GM12878 (cell line): ENCODE results near the gene SIK3. TPM values are rescaled to one million over a fixed set of nuclear protein-coding genes. Genes with fewer than 3 reads are reported as not detected.

Source experiments
- ATAC-seq: fragments of 200-7000 bp; cut with Tn5 transposase; 3 replicates; pipeline ENCODE4 v1.9.1; 2020; ENCODE audit warnings: mild to moderate bottlenecking, moderate library complexity
- BruUV-seq: library from RNA; stranded (reverse); fragments of 400-500 nt; replicated peaks from 2 replicates; lab custom pipeline; 2021; lab: Mats Ljungman, UMichigan
- CTCF ChIA-PET: fragments of 300-600 bp; sonication (Branson Sonifier 250); formaldehyde crosslinking; extraction: SDS; loops from one replicate; lab custom pipeline; 2021; ENCODE audit warnings: inconsistent platforms; lab: Yijun Ruan, JAX
- POLR2A ChIA-PET: fragments of 350-600 bp; formaldehyde crosslinking; extraction: SDS; loops from one replicate; lab custom pipeline; 2021; ENCODE audit warnings: inconsistent platforms; lab: Charles Lee
- RAD21 ChIA-PET: fragments of 300-600 bp; sonication (Branson Sonifier 250); formaldehyde crosslinking; loops from one replicate; lab custom pipeline; 2023; ENCODE audit warnings: antibody characterized with exemption; ENCODE audit not compliant: unreplicated experiment; lab: Charles Lee
- SMC1A ChIA-PET: fragments of 300-600 bp; sonication (Branson Sonifier 250); formaldehyde crosslinking; loops from one replicate; lab custom pipeline; 2023; ENCODE audit not compliant: unreplicated experiment, uncharacterized antibody; lab: Charles Lee
- DNase-seq: peaks from one replicate; pipeline ENCODE4 v3.0.0-alpha.2; 2011; ENCODE audit warnings: low read depth, low spot score
- FAIRE-seq: peaks from 3 replicates; lab custom pipeline; 2011; peaks lifted over from hg19 to GRCh38; lab: Jason Lieb, UNC
- H2AFZ ChIP-seq: 2 replicates; pipeline ENCODE4 v1.6.0; 2011; ENCODE audit warnings: low read depth, low read length, control low read depth; ENCODE audit not compliant: control insufficient read depth
- H3K27ac ChIP-seq: 2 replicates; pipeline ENCODE4 v1.5.1; 2011; ENCODE audit warnings: control low read depth; ENCODE audit not compliant: control insufficient read depth, insufficient read depth
- H3K27me3 ChIP-seq, 2 experiments: replicated peaks in 1 of 2; 2 replicates each; pipeline versions ENCODE4 v1.6.0 to v1.6.1; 2011; ENCODE audit warnings: low read length in 1 of 2; ENCODE audit not compliant: control insufficient read depth in 2 of 2, insufficient read depth in 2 of 2
- H3K36me3 ChIP-seq, 2 experiments: 2 replicates each; pipeline ENCODE4 v1.5.1; 2011; ENCODE audit warnings: low read length in 1 of 2; ENCODE audit not compliant: control insufficient read depth in 2 of 2, insufficient read depth in 2 of 2
- H3K4me1 ChIP-seq: 2 replicates; pipeline ENCODE4 v1.6.1; 2011; ENCODE audit warnings: mild to moderate bottlenecking, low read length, moderate library complexity, mixed read lengths; ENCODE audit not compliant: control insufficient read depth, insufficient read depth
- H3K4me2 ChIP-seq: 2 replicates; pipeline ENCODE4 v1.6.0; 2011; ENCODE audit warnings: control low read depth; ENCODE audit not compliant: control insufficient read depth, insufficient read depth
- H3K4me3 ChIP-seq: fragments of 200-600 bp; sonication (generic); 2 replicates; pipeline ENCODE4 v1.5.1; 2016
- H3K79me2 ChIP-seq: 2 replicates; pipeline ENCODE4 v1.6.0; 2011; ENCODE audit warnings: low read length; ENCODE audit not compliant: control insufficient read depth, insufficient read depth
- H3K9ac ChIP-seq: 2 replicates; pipeline ENCODE4 v1.8.0; 2011; ENCODE audit warnings: low read length, control low read depth, mixed read lengths; ENCODE audit not compliant: control insufficient read depth, insufficient read depth
- H3K9me3 ChIP-seq: replicated peaks from 3 replicates; pipeline ENCODE4 v1.5.1; 2011; ENCODE audit warnings: mild to moderate bottlenecking, low read length; ENCODE audit not compliant: control insufficient read depth, insufficient read depth
- H4K20me1 ChIP-seq: 2 replicates; pipeline ENCODE4 v1.6.0; 2011; ENCODE audit not compliant: control insufficient read depth, insufficient read depth
- ASH2L ChIP-seq: fragments of 300-600, 200-600 bp; sonication (generic); IDR thresholded peaks from 2 replicates; pipeline ENCODE4 v1.6.1; 2017; ENCODE audit warnings: low read depth, mild to moderate bottlenecking, borderline replicate concordance
- ATF7 ChIP-seq: fragments of 450-650 bp; IDR thresholded peaks from 2 replicates; pipeline ENCODE4 v1.6.1; 2016; ENCODE audit warnings: low read depth, mild to moderate bottlenecking
- CHD4 ChIP-seq: fragments of 200-600 bp; sonication (generic); IDR thresholded peaks from 2 replicates; pipeline ENCODE4 v1.6.1; 2016; ENCODE audit warnings: mild to moderate bottlenecking
- GATAD2B ChIP-seq: fragments of 450-650 bp; conservative IDR thresholded peaks from 2 replicates; pipeline ENCODE4 v1.6.1; 2017; ENCODE audit warnings: low read depth, mild to moderate bottlenecking, moderate library complexity
- MTA2 ChIP-seq: fragments of 450-650 bp; IDR thresholded peaks from 2 replicates; pipeline ENCODE4 v1.6.1; 2016; ENCODE audit warnings: low read depth, mild to moderate bottlenecking, moderate library complexity
- NR2C2 ChIP-seq: IDR thresholded peaks from 2 replicates; pipeline ENCODE4 v1.6.1; 2011; ENCODE audit warnings: borderline replicate concordance, low read depth; ENCODE audit not compliant: control insufficient read depth, insufficient read length
- NRF1 ChIP-seq: conservative IDR thresholded peaks from 2 replicates; pipeline ENCODE4 v1.6.1; 2011; ENCODE audit warnings: mild to moderate bottlenecking, low read depth, low read length, improper control_type of control experiment
- PAX5 ChIP-seq: IDR thresholded peaks from 2 replicates; pipeline ENCODE4 v1.6.1; 2011; ENCODE audit warnings: low read depth, low read length, borderline replicate concordance
- RFX5 ChIP-seq: IDR thresholded peaks from 2 replicates; pipeline ENCODE4 v1.6.1; 2011; ENCODE audit warnings: low read depth, low read length, improper control_type of control experiment
- RUNX3 ChIP-seq: IDR thresholded peaks from 2 replicates; pipeline ENCODE4 v1.6.1; 2012; ENCODE audit warnings: low read length, inconsistent platforms
- SMAD1 ChIP-seq: fragments of 450-650 bp; IDR thresholded peaks from 2 replicates; pipeline ENCODE4 v1.6.1; 2018; ENCODE audit warnings: mild to moderate bottlenecking, low read depth; ENCODE audit not compliant: partially characterized antibody
- SMARCA5 ChIP-seq: fragments of 450-650 bp; IDR thresholded peaks from 2 replicates; pipeline ENCODE4 v1.6.1; 2017; ENCODE audit warnings: mild to moderate bottlenecking
- SREBF2 ChIP-seq: IDR thresholded peaks from 2 replicates; pipeline ENCODE4 v1.6.1; 2012; ENCODE audit warnings: mild to moderate bottlenecking, low read length
- ZNF207 ChIP-seq: fragments of 450-650 bp; IDR thresholded peaks from 2 replicates; pipeline ENCODE4 v1.6.1; 2014; ENCODE audit warnings: antibody characterized with exemption, mild to moderate bottlenecking, borderline replicate concordance
- WGBS: methylation state at CpG from one replicate; pipeline ENCODE4 v1.1.6; 2016; ENCODE audit warnings: low lambda C conversion rate; ENCODE audit not compliant: insufficient replicate concordance, insufficient coverage; ENCODE audit errors: missing lambda C conversion rate; 5-methylcytosine and 5-hydroxymethylcytosine counted together
- in situ Hi-C: fragments of 300-500 bp; cut with MboI; formaldehyde crosslinking; loops from 9 replicates; pipeline ENCODE4 v1.14.3; 2018; ENCODE audit warnings: mixed read lengths
- intact Hi-C: fragments of 100-400 bp; cut with micrococcal nuclease; formaldehyde crosslinking; loops from one replicate; pipeline ENCODE4 v1.14.2; 2022; ENCODE audit not compliant: unreplicated experiment
- polyA plus RNA-seq, 11 experiments: library from polyadenylated mRNA; depleted of rRNA in 4 of 11; unstranded in 6 of 11; stranded (reverse) in 5 of 11; fragments of >200 nt; fragmentation: Nextera tagmentation in 4 of 11; fragmentation: Illumina TruSeq in 1 of 11; extraction: Ambion mirVana in 4 of 11; extraction: Trizol in 1 of 11; gene quantifications; 1 replicate in 1 of 11; 2 replicates in 10 of 11; pipeline versions ENCODE4 v1.2.1 to v1.2.3, GENCODE V29; 2011 to 2016; ENCODE audit warnings: inconsistent platforms in 2 of 11, missing spikeins in 2 of 11, low read depth in 1 of 11
- total RNA-seq, 4 experiments: library from RNA; depleted of rRNA in 3 of 4; stranded (reverse); fragments of >200 nt in 3 of 4; fragmentation: Illumina TruSeq in 1 of 4; extraction: Trizol in 1 of 4; gene quantifications; 2 replicates each; pipeline versions ENCODE4 v1.2.1 to v1.2.3, GENCODE V29; 2013 to 2021
- TF ChIP-seq, protein P1 (sequence below): fragments of 450-650 bp; IDR thresholded peaks from 2 replicates; pipeline ENCODE4 v1.6.1; 2017; ENCODE audit warnings: mild to moderate bottlenecking, moderate library complexity
- TF ChIP-seq, protein P2 (sequence below): fragments of 450-650 bp; IDR thresholded peaks from 2 replicates; pipeline ENCODE4 v1.6.1; 2014; ENCODE audit warnings: mild to moderate bottlenecking
- TF ChIP-seq, protein P3 (sequence below): IDR thresholded peaks from 2 replicates; pipeline ENCODE4 v1.6.1; 2011; ENCODE audit warnings: borderline replicate concordance, low read depth, mild to moderate bottlenecking, moderate library complexity, mixed read lengths, low read length; ENCODE audit not compliant: insufficient read depth; ENCODE audit errors: extremely low read length

SIK3 gene
- total and polyA plus RNA-seq, 10 of the 15 experiments (the other 5 are each of a cell fraction or from before 2014, with no cell fraction given) = 2.5 to 31.9 (median 11.1) TPM

DNA sequence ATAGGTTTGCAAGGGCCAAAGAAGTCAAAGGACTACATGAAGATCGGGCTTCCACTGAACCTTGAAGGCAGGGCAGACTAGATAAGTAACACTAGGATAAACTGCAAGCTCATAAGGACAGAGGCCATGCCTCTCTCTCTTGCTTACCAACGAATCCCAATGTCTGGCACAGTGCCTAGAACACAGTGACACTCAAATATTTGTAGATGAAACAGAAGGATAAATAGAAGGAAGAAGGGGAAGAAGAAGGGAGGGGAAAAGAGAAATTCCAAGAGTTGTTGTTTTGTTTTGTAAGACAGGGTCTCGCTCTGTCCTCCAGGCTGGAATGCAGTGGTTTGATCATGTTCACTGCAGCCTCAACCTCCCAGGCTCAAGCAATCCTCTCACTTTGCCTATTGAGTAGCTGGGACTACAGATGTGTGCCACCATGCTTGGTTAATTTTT, 26.9 kb downstream of the SIK3 start:
- in situ Hi-C loops = no loop called here
- SMC1A ChIA-PET = interaction anchor here (7.3 kb wide), 1 partner anchor 24 kb away, joined by 73 read pairs; the partner anchor contains the start of gene SIK3
- TF ChIP-seq GATAD2B (no peak), NR2C2 (no peak), ATF7 (no peak), SMAD1 (no peak), SMARCA5 (no peak), ZNF207 (no peak), ASH2L (no peak), NRF1 (no peak), MTA2 (no peak), RFX5 (no peak), SREBF2 (no peak), CHD4 (no peak), RUNX3 (no peak), PAX5 (no peak)
- TF ChIP-seq, protein P1, sequence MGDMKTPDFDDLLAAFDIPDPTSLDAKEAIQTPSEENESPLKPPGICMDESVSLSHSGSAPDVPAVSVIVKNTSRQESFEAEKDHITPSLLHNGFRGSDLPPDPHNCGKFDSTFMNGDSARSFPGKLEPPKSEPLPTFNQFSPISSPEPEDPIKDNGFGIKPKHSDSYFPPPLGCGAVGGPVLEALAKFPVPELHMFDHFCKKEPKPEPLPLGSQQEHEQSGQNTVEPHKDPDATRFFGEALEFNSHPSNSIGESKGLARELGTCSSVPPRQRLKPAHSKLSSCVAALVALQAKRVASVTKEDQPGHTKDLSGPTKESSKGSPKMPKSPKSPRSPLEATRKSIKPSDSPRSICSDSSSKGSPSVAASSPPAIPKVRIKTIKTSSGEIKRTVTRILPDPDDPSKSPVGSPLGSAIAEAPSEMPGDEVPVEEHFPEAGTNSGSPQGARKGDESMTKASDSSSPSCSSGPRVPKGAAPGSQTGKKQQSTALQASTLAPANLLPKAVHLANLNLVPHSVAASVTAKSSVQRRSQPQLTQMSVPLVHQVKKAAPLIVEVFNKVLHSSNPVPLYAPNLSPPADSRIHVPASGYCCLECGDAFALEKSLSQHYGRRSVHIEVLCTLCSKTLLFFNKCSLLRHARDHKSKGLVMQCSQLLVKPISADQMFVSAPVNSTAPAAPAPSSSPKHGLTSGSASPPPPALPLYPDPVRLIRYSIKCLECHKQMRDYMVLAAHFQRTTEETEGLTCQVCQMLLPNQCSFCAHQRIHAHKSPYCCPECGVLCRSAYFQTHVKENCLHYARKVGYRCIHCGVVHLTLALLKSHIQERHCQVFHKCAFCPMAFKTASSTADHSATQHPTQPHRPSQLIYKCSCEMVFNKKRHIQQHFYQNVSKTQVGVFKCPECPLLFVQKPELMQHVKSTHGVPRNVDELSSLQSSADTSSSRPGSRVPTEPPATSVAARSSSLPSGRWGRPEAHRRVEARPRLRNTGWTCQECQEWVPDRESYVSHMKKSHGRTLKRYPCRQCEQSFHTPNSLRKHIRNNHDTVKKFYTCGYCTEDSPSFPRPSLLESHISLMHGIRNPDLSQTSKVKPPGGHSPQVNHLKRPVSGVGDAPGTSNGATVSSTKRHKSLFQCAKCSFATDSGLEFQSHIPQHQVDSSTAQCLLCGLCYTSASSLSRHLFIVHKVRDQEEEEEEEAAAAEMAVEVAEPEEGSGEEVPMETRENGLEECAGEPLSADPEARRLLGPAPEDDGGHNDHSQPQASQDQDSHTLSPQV = no peak
- TF ChIP-seq, protein P2, sequence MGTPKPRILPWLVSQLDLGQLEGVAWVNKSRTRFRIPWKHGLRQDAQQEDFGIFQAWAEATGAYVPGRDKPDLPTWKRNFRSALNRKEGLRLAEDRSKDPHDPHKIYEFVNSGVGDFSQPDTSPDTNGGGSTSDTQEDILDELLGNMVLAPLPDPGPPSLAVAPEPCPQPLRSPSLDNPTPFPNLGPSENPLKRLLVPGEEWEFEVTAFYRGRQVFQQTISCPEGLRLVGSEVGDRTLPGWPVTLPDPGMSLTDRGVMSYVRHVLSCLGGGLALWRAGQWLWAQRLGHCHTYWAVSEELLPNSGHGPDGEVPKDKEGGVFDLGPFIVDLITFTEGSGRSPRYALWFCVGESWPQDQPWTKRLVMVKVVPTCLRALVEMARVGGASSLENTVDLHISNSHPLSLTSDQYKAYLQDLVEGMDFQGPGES = no peak
- TF ChIP-seq, protein P3, sequence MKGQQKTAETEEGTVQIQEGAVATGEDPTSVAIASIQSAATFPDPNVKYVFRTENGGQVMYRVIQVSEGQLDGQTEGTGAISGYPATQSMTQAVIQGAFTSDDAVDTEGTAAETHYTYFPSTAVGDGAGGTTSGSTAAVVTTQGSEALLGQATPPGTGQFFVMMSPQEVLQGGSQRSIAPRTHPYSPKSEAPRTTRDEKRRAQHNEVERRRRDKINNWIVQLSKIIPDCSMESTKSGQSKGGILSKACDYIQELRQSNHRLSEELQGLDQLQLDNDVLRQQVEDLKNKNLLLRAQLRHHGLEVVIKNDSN = no peak
- TF ChIP-seq, all 136 proteins: peak for 0
- H3K9me3 ChIP-seq = no peaks in the 10 kb centered on the region
- no peak overlapping the region for H3K27ac ChIP-seq
- no TSS peak for BruUV-seq
- H3K4me1 ChIP-seq = peaks cover 25% of the 10 kb centered on the region
- no peak overlapping the region for H2AFZ ChIP-seq
- no peak overlapping the region for H3K4me3 ChIP-seq
- 100% methylated on average over 3 of the region's 3 CpGs for WGBS
- no peaks in the 10 kb centered on the region for H4K20me1 ChIP-seq
- H3K9ac ChIP-seq = no peak overlapping the region
- no peak for DNase-seq
- ATAC-seq = no peak
- RAD21 ChIA-PET = interaction anchor here (0.6 to 0.9 kb wide), 2 partner anchors 8 to 76 kb away, joined by 3 to 4 read pairs; no protein-coding TSS in a partner anchor
- H3K4me2 ChIP-seq = no peak overlapping the region
- peaks cover 30% of the 10 kb centered on the region for H3K79me2 ChIP-seq
- CTCF ChIA-PET = interaction anchor here (0.9 kb wide), 1 partner anchor 285 kb away, joined by 3 read pairs; no protein-coding TSS in a partner anchor
- H3K27me3 ChIP-seq = no peaks in the 10 kb centered on the region
- POLR2A ChIA-PET = interaction anchor here (1.0 kb wide), 1 partner anchor 18 kb away, joined by 5 read pairs; no protein-coding TSS in a partner anchor
- intact Hi-C loops = no loop called here
- H3K36me3 ChIP-seq = no peaks in the 10 kb centered on the region; a peak in 2 of 4 replicates
- FAIRE-seq = no peak
